ENCODE data around the gene RBP5. TPM values are rescaled to one million over a fixed set of nuclear protein-coding genes. Genes with fewer than 3 reads are reported as not detected.

Gene RBP5
- total RNA-seq, 2 experiments from 2014 or later, result 0.86 to 1.8 TPM

DNA sequence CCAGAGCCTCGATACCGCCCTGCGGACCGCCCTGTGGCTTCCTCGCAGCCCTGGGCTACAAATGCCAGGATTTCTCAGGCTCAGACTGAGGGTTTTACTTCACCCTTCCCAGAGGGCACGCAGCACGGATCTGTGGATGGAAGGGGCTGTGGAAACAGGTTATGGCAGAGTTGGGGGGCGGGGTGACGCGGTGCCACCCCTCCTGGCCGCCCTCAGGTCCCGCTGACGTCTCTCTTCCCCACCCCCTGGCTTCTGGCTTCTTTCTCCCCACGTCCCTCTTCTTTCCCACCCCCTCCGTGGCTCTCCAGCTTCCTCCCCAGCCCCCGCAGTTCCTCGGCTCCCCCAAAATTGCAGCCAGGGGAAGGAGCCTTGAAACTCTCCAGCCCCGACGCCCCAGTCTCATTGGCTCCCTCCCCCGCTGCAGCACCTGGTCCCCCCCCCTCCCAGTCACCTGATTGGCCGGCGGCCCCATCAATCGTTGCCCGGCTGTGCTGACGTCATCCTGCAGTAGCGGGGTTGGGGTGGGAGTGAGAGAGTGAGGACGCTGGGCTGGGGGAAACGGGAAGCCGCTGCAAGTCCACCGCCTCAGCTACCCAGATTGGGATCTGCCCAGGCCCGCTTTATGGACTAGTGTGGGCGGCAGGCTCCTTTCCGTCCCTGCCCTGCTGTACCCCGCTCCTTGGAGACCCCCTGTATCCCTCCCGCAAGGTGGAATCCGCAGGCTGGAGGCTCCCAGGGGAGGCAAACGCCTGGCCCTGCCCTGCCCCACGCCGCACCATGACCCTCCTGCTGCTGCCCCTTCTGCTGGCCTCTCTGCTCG lies 1.4 kb upstream of the RBP5 start, which contains the start of gene CLSTN3:
CLSTN3 (plus strand) TSS at position 500 of the 820 bp plus-strand sequence; CDS start at position 778, 278 bp downstream.
- H3K27ac Mint-ChIP-seq, result peak within 1 kb of the TSS; percentile 91
- no peaks in the 10 kb centered on the region for H3K9me3 Mint-ChIP-seq
- H3K36me3 Mint-ChIP-seq (ENCODE audit: low read depth), result peaks cover 44% of the 10 kb centered on the region
- peaks cover 43% of the 10 kb centered on the region for H3K4me1 Mint-ChIP-seq
- ChIA-PET POLR2A (interaction anchor here (0.6 to 3.0 kb wide), 5 partner anchors 11 to 186 kb away, joined by 3 to 26 read pairs (median 14); partner anchors contain the start of genes C12orf57, C1RL and RNU7-1), CTCF (interaction anchor here (1.4 to 3.4 kb wide), 3 partner anchors 12 to 112 kb away, joined by 4 to 12 read pairs (median 7); partner anchors contain the start of gene LPCAT3)
- peak; percentile 89 for DNase-seq
- no peaks in the 10 kb centered on the region for H3K27me3 Mint-ChIP-seq
- H3K4me3 Mint-ChIP-seq, result peak within 1 kb of the TSS; percentile 100

GRCh38 chr12:7129287-7129871 lies 690 bp upstream of the RBP5 start:
- POLR2A ChIA-PET, result interaction anchor here (0.7 to 3.0 kb wide), 3 partner anchors 9 to 186 kb away, joined by 3 to 26 read pairs (median 15); partner anchors contain the start of genes C12orf57, C1RL and RNU7-1

DNA sequence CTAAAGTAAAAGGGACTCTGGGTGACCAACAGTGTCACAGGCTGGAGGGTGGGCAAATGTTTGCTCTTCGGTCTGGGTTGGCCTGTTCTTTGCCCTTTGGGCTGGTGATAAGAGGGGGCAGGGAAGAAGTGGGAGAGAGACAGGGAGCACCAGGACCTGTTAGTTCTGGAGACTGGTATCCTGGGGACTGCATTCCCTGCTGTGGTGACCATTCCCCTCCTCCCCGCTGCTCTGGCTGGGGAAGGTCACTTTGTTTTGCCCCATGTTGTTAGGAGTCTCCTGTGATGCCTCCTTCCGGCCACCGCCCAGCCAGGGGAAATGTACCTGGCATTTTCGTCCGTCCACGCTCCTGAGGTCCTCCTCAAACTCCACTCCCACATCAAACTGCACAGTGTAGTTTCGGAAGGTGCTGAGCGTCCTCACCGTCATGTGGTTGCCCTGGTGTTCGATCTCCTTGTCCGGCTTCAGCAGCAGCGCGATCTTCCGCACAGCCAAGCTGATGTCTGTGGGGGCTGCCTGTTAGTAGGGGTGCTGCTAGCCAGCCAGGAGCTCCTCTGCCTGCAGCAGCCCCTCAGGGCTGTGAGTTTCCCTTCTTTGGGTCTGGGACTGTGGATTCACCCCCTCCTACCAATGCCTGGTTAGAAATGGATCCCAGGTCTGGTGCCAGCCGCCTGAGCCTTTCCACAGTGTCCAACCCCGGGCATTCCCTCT lies 618 bp downstream of the RBP5 start:
- peak overlapping the region; percentile 43 for H3K4me3 Mint-ChIP-seq
- CTCF ChIA-PET, result no interaction called here
- no peaks in the 10 kb centered on the region for H3K9me3 Mint-ChIP-seq

More at GRCh38 chr12:7129287-7129871, 690 bp upstream of the RBP5 start:
- H3K4me1 Mint-ChIP-seq, result peaks cover 40% of the 10 kb centered on the region
- no peaks in the 10 kb centered on the region for H3K27me3 Mint-ChIP-seq
- no peak for DNase-seq
- no peaks in the 10 kb centered on the region for H3K9me3 Mint-ChIP-seq
- peaks cover 37% of the 10 kb centered on the region for H3K36me3 Mint-ChIP-seq (ENCODE audit: low read depth)
- CTCF ChIA-PET, result interaction anchor here (1.4 to 3.4 kb wide), 3 partner anchors 13 to 111 kb away, joined by 4 to 12 read pairs (median 7); partner anchors contain the start of gene LPCAT3
- H3K27ac Mint-ChIP-seq, result no peak overlapping the region
- H3K4me3 Mint-ChIP-seq, result peak overlapping the region; percentile 100

DNA sequence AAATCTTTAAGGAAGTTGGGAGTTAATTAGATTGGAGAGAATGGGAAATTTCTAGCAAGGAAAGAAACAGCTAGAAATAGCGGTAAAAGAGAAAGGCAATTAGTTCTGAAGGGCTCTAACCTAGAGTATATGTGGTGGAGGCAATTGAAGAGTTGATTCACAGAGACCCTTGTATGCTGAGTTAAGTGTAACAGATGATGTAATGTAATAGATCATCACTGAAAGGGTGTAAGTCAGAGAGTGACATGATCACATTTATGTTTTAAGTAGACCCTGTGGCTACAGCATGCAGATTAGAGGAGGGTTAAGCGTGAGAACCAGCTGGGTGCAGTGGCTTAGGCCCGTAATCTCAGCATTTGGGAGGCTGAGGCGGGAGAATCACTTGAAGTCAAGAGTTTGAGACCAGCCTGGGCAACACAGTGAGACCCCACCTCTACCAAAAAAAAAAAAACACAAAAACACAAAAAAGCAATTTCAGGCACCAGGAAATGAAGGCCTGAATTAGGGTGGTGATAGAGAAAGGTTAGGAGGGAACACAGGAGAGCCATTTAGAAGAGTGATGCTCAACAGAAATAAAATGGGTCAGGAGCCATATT lies 3.0 kb downstream of the RBP5 start:
- Mint-ChIP-seq H3K4me3 (no peak overlapping the region), H3K27ac (no peak overlapping the region), H3K27me3 (no peaks in the 10 kb centered on the region), H3K9me3 (no peaks in the 10 kb centered on the region), H3K36me3 (ENCODE audit: low read depth) (peaks cover 20% of the 10 kb centered on the region), H3K4me1 (peaks cover 14% of the 10 kb centered on the region)
- DNase-seq, result no peak
- ChIA-PET CTCF (interaction anchor here (1.0 to 1.4 kb wide), 2 partner anchors 13 to 18 kb away, joined by 3 to 5 read pairs; no protein-coding TSS in a partner anchor), POLR2A (interaction anchor here (1.8 kb wide), 1 partner anchor 10 kb away, joined by 4 read pairs; no protein-coding TSS in a partner anchor)

More for the DNA sequence above, 618 bp downstream of the RBP5 start:
- Mint-ChIP-seq H3K4me1 (peaks cover 34% of the 10 kb centered on the region), H3K27ac (no peak overlapping the region), H3K36me3 (ENCODE audit: low read depth) (peaks cover 24% of the 10 kb centered on the region), H3K27me3 (no peaks in the 10 kb centered on the region)
- POLR2A ChIA-PET, result no interaction called here
- DNase-seq, result no peak

- Mint-ChIP-seq H3K27me3 (no peaks in the 10 kb centered on the region), H3K4me3 (no peak overlapping the region), H3K9me3 (no peaks in the 10 kb centered on the region), H3K4me1 (peaks cover 8% of the 10 kb centered on the region), H3K36me3 (ENCODE audit: low read depth) (peaks cover 22% of the 10 kb centered on the region), H3K27ac (no peak overlapping the region)
- ChIA-PET POLR2A (interaction anchor here (1.0 to 1.3 kb wide), 2 partner anchors 11 to 257 kb away, joined by 3 to 4 read pairs; no protein-coding TSS in a partner anchor), CTCF (interaction anchor here (1.0 kb wide), 1 partner anchor 16 kb away, joined by 3 read pairs; no protein-coding TSS in a partner anchor)
- DNase-seq, result no peak
Observed at GRCh38 chr12:7123806-7124522, 4.7 kb downstream of the RBP5 start.

GRCh38 chr12:7122811-7123769 lies 5.6 kb downstream of the RBP5 start:
- H3K9me3 Mint-ChIP-seq, result no peaks in the 10 kb centered on the region
- H3K4me3 Mint-ChIP-seq, result no peak overlapping the region
- no peak for DNase-seq
- CTCF ChIA-PET, result interaction anchor here (1.0 kb wide), 1 partner anchor 15 kb away, joined by 3 read pairs; no protein-coding TSS in a partner anchor
- no peak overlapping the region for H3K27ac Mint-ChIP-seq
- peaks cover 23% of the 10 kb centered on the region for H3K36me3 Mint-ChIP-seq (ENCODE audit: low read depth)
- H3K4me1 Mint-ChIP-seq, result peaks cover 3% of the 10 kb centered on the region
- POLR2A ChIA-PET, result interaction anchor here (0.7 to 1.3 kb wide), 3 partner anchors 10 to 256 kb away, joined by 3 to 4 read pairs (median 3); no protein-coding TSS in a partner anchor
- no peaks in the 10 kb centered on the region for H3K27me3 Mint-ChIP-seq

DNA sequence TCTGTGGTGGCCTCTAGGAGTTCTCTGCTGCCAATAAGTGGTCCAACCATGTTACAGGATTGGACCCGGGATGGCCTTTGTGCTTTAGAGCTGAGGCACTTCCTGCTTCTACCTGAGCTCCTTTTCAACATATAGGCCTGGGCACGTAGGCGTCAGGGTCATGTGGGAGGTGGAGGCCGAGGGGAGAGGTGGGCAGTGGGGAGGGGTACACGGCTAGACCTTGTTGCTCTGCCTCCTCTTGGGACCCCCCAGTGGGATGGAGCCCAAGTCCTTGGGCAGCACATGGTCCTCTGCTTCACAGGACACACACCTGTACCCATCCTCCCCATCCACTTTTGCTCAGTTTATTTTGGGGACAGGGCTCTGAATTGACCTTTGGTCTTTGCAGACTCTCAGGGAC lies 7.4 kb downstream of the RBP5 start:
- Mint-ChIP-seq H3K27ac (no peak overlapping the region), H3K9me3 (no peaks in the 10 kb centered on the region), H3K36me3 (ENCODE audit: low read depth) (peaks cover 31% of the 10 kb centered on the region), H3K4me1 (no peaks in the 10 kb centered on the region), H3K4me3 (no peak overlapping the region), H3K27me3 (no peaks in the 10 kb centered on the region)
- CTCF ChIA-PET, result no interaction called here
- POLR2A ChIA-PET, result interaction anchor here (0.7 kb wide), 1 partner anchor 8 kb away, joined by 3 read pairs; no protein-coding TSS in a partner anchor
- DNase-seq, result no peak

DNA sequence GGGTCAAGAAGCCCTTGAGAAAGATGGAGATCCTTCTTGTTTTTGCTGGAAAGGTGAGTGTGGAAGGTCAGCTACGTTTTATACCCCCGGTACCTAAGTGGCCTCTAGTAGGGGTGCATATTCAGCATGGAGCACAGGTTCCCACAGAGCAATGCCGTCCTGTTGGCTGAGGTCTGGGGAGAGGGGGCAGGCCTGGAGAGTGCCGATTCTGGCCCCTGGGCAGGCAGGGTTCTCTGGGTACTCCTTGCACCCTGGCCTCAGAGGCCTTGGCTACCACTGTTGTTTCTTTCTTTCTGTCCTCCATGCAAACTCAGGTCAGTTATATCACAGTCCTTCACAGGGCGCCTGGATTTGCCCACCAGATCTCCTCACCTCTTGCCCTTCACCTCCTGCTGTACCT lies 8.5 kb downstream of the RBP5 start:
- POLR2A ChIA-PET, result no interaction called here
- Mint-ChIP-seq H3K9me3 (no peaks in the 10 kb centered on the region), H3K4me3 (no peak overlapping the region), H3K27ac (no peak overlapping the region), H3K4me1 (no peaks in the 10 kb centered on the region), H3K36me3 (ENCODE audit: low read depth) (peaks cover 43% of the 10 kb centered on the region), H3K27me3 (no peaks in the 10 kb centered on the region)
- CTCF ChIA-PET, result no interaction called here
- no peak for DNase-seq

- Mint-ChIP-seq H3K27me3 (no peaks in the 10 kb centered on the region), H3K9me3 (no peaks in the 10 kb centered on the region), H3K4me1 (peaks cover 3% of the 10 kb centered on the region), H3K4me3 (no peak overlapping the region), H3K36me3 (ENCODE audit: low read depth) (peaks cover 55% of the 10 kb centered on the region), H3K27ac (no peak overlapping the region)
- ChIA-PET CTCF (no interaction called here), POLR2A (interaction anchor here (2.6 kb wide), 1 partner anchor 175 kb away, joined by 6 read pairs; the partner anchor contains the start of genes C12orf57 and RNU7-1)
- no peak for DNase-seq
Observed at GRCh38 chr12:7118881-7119280, 9.8 kb downstream of the RBP5 start.

DNA sequence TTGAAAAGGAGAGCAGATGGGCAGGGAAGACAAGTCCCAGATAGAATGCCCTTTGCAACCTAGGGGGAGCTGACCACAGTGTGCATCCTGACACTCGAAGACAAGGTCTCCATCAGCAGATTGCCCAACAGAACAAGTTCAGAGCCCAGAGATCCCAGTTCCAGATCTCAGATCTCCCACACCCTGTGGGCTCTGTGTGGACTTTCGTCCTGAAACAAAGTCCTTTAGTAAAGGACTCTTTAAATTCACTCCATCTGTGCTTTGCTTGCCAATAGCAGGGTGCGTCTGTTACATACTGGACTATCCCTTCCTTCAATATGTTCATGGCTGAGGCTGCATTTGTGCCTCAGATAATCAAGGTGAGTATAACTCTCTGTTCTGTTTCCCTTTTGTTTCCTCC lies 11.0 kb downstream of the RBP5 start:
- Mint-ChIP-seq H3K27ac (no peak overlapping the region), H3K9me3 (no peaks in the 10 kb centered on the region), H3K4me1 (peaks cover 9% of the 10 kb centered on the region), H3K4me3 (no peak overlapping the region), H3K36me3 (ENCODE audit: low read depth) (peaks cover 61% of the 10 kb centered on the region), H3K27me3 (no peaks in the 10 kb centered on the region)
- DNase-seq, result no peak
- ChIA-PET CTCF (interaction anchor here (1.1 to 1.6 kb wide), 2 partner anchors 9 to 10 kb away, joined by 3 to 4 read pairs; partner anchors contain the start of gene C1RL), POLR2A (interaction anchor here (2.6 kb wide), 1 partner anchor 173 kb away, joined by 6 read pairs; the partner anchor contains the start of genes C12orf57 and RNU7-1)

- CTCF ChIA-PET, result interaction anchor here (1.1 to 1.6 kb wide), 2 partner anchors 8 to 10 kb away, joined by 3 to 4 read pairs; partner anchors contain the start of gene C1RL
- Mint-ChIP-seq H3K4me3 (no peak overlapping the region), H3K4me1 (peaks cover 9% of the 10 kb centered on the region), H3K36me3 (ENCODE audit: low read depth) (peaks cover 57% of the 10 kb centered on the region), H3K27ac (no peak overlapping the region), H3K27me3 (no peaks in the 10 kb centered on the region), H3K9me3 (no peaks in the 10 kb centered on the region)
- DNase-seq, result no peak
- POLR2A ChIA-PET, result interaction anchor here (2.6 kb wide), 1 partner anchor 173 kb away, joined by 6 read pairs; the partner anchor contains the start of genes C12orf57 and RNU7-1
Observed at GRCh38 chr12:7116916-7117315, 11.8 kb downstream of the RBP5 start.
